Measurements from ENCODE around the gene RHCG. TPM values are rescaled to one million over a fixed set of nuclear protein-coding genes. Genes with fewer than 3 reads are reported as not detected.

The RHCG gene
- total RNA-seq, 1 donor from 2014 or later, result not detected

- DNase-seq (ENCODE audit: low read depth in 2 of 2), result no peak
These were observed 7.8 kb upstream of the RHCG start for GRCh38 chr15:89504166-89504565.

GRCh38 chr15:89502867-89503595, 6.6 kb upstream of the RHCG start:
- no peak for DNase-seq (ENCODE audit: low read depth in 2 of 2)

GRCh38 chr15:89501646-89502045, 5.3 kb upstream of the RHCG start:
- DNase-seq (ENCODE audit: low read depth in 2 of 2), result no peak

- DNase-seq (ENCODE audit: low read depth in 2 of 2), result no peak
These were observed 4.3 kb upstream of the RHCG start for GRCh38 chr15:89500397-89501270.

GRCh38 chr15:89499156-89499555, 2.8 kb upstream of the RHCG start:
- DNase-seq (ENCODE audit: low read depth in 2 of 2), result no peak

- DNase-seq (ENCODE audit: low read depth in 2 of 2), result no peak
These were observed 2.2 kb upstream of the RHCG start for GRCh38 chr15:89498574-89498906.

GRCh38 chr15:89497231-89497630, 848 bp upstream of the RHCG start:
- DNase-seq (ENCODE audit: low read depth in 2 of 2), result no peak

- no peak for DNase-seq (ENCODE audit: low read depth in 2 of 2)
These were observed 691 bp downstream of the RHCG start for GRCh38 chr15:89495638-89496145.

- DNase-seq (ENCODE audit: low read depth in 2 of 2), result peak; percentile 18 to 35
These were observed 1.3 kb downstream of the RHCG start for GRCh38 chr15:89494941-89495637.

- no peak for DNase-seq (ENCODE audit: low read depth in 2 of 2)
These were observed 2.4 kb downstream of the RHCG start for GRCh38 chr15:89494031-89494430.

- DNase-seq (ENCODE audit: low read depth in 2 of 2), result no peak
These were observed 3.3 kb downstream of the RHCG start for GRCh38 chr15:89492934-89493631.

GRCh38 chr15:89492111-89492641, 4.2 kb downstream of the RHCG start:
- peak in 1 of 2 donors; percentile 21 for DNase-seq (ENCODE audit: low read depth in 2 of 2)

- no peak for DNase-seq (ENCODE audit: low read depth in 2 of 2)
These were observed 5.5 kb downstream of the RHCG start for GRCh38 chr15:89490814-89491315.

GRCh38 chr15:89490081-89490813, 6.1 kb downstream of the RHCG start:
- no peak for DNase-seq (ENCODE audit: low read depth in 2 of 2)

GRCh38 chr15:89489376-89489775, 7.0 kb downstream of the RHCG start:
- no peak for DNase-seq (ENCODE audit: low read depth in 2 of 2)

GRCh38 chr15:89487791-89488190, 8.6 kb downstream of the RHCG start:
- DNase-seq (ENCODE audit: low read depth in 2 of 2), result no peak

GRCh38 chr15:89486726-89487050, 9.7 kb downstream of the RHCG start:
- no peak for DNase-seq (ENCODE audit: low read depth in 2 of 2)

- DNase-seq (ENCODE audit: low read depth in 2 of 2), result no peak
These were observed 13.3 kb downstream of the RHCG start for GRCh38 chr15:89483079-89483478.

- no peak for DNase-seq (ENCODE audit: low read depth in 2 of 2)
These were observed 14.2 kb downstream of the RHCG start for GRCh38 chr15:89482139-89482538.

GRCh38 chr15:89480505-89480904, 15.9 kb downstream of the RHCG start:
- no peak for DNase-seq (ENCODE audit: low read depth in 2 of 2)
